GM23248 (cell line): ENCODE measurements around the gene GNB4.

Source experiments
- EZH2 ChIP-seq: fragments of 200-600 bp; sonication (generic); IDR thresholded peaks from 2 replicates; pipeline ENCODE4 v1.6.1; 2018; ENCODE audit warnings: antibody characterized with exemption, mild to moderate bottlenecking; ENCODE audit not compliant: insufficient read depth, poor library complexity, severe bottlenecking
- EZH2phosphoT487 ChIP-seq: fragments of 200-600 bp; sonication (generic); IDR thresholded peaks from 2 replicates; pipeline ENCODE4 v1.6.1; 2018; ENCODE audit warnings: antibody characterized with exemption, moderate library complexity, mild to moderate bottlenecking, low read depth; ENCODE audit not compliant: insufficient read depth

DNA sequence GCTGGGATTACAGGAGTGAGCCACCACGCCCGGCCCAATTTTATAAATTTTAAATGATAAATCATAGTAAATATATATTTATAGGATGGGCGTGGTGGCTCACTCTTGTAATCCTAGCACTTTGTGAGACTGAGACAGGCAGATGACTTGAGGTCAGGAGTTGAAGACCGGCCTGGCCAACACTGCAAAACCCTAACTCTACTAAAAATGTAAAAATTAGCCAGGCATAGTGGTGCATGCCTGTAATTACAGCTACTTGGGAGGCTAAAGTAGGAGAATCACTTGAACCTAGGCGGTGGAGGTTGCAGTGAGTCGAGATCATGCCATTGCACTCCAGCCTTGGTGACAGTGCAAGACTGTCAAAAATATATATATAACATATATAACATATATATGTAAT is 77.3 kb downstream of the GNB4 start:
- TF ChIP-seq EZH2 = no peak
- no peak for TF ChIP-seq EZH2phosphoT487
